HEK293 (cell line): ENCODE measurements around the gene PKD2L1.

Source experiments
- GLI2 ChIP-seq: fragments of 450-650 bp; formaldehyde crosslinking; IDR thresholded peaks from 2 replicates; pipeline ENCODE4; 2017; ENCODE audit warnings: missing biosample characterization, missing genetic modification characterization, low read depth, borderline replicate concordance
- GLIS1 ChIP-seq: fragments of 450-650 bp; formaldehyde crosslinking; IDR thresholded peaks from 2 replicates; pipeline ENCODE4 v1.5.1; 2016; ENCODE audit warnings: missing biosample characterization, missing genetic modification characterization
- GLIS2 ChIP-seq: fragments of 450-650 bp; formaldehyde crosslinking; IDR thresholded peaks from 2 replicates; pipeline ENCODE4 v1.5.1; 2016; ENCODE audit warnings: missing biosample characterization, missing genetic modification characterization
- HOXC10 ChIP-seq: sonication (generic); formaldehyde crosslinking; IDR thresholded peaks from 2 replicates; pipeline ENCODE4 v1.8.1; 2023; ENCODE audit warnings: mild to moderate bottlenecking, missing genetic modification reagents
- HOXD13 ChIP-seq: sonication (generic); formaldehyde crosslinking; IDR thresholded peaks from 2 replicates; pipeline ENCODE4 v1.8.0; 2022; ENCODE audit warnings: missing genetic modification reagents, borderline replicate concordance
- SP7 ChIP-seq: fragments of 450-650 bp; formaldehyde crosslinking; IDR thresholded peaks from 2 replicates; pipeline ENCODE4 v1.5.1; 2016; ENCODE audit warnings: missing biosample characterization, missing genetic modification characterization
- ZBTB17 ChIP-seq: fragments of 450-650 bp; formaldehyde crosslinking; IDR thresholded peaks from 2 replicates; pipeline ENCODE4 v1.5.1; 2016; ENCODE audit warnings: missing biosample characterization, missing genetic modification characterization
- ZFHX2 ChIP-seq: fragments of 450-650 bp; formaldehyde crosslinking; conservative IDR thresholded peaks from 2 replicates; pipeline ENCODE4 v1.5.1; 2016; ENCODE audit warnings: missing biosample characterization, missing genetic modification characterization
- ZNF121 ChIP-seq: fragments of 450-650 bp; formaldehyde crosslinking; IDR thresholded peaks from 2 replicates; pipeline ENCODE4 v1.5.1; 2016; ENCODE audit warnings: missing biosample characterization, missing genetic modification characterization
- ZNF157 ChIP-seq: fragments of 450-650 bp; formaldehyde crosslinking; IDR thresholded peaks from 2 replicates; pipeline ENCODE4 v1.5.1; 2016; ENCODE audit warnings: missing biosample characterization, missing genetic modification characterization
- ZNF169 ChIP-seq: fragments of 450-650 bp; formaldehyde crosslinking; IDR thresholded peaks from 2 replicates; pipeline ENCODE4 v1.5.1; 2016; ENCODE audit warnings: missing biosample characterization, missing genetic modification characterization
- ZNF184 ChIP-seq: fragments of 450-650 bp; IDR thresholded peaks from 2 replicates; pipeline ENCODE4 v1.5.1; 2018; ENCODE audit warnings: missing biosample characterization, mild to moderate bottlenecking, missing genetic modification characterization
- ZNF24 ChIP-seq: fragments of 450-650 bp; formaldehyde crosslinking; IDR thresholded peaks from 2 replicates; pipeline ENCODE4 v1.5.1; 2016; ENCODE audit warnings: missing biosample characterization, missing genetic modification characterization
- ZNF335 ChIP-seq: fragments of 450-650 bp; formaldehyde crosslinking; conservative IDR thresholded peaks from 2 replicates; pipeline ENCODE4 v1.5.1; 2016; ENCODE audit warnings: missing biosample characterization, missing genetic modification characterization
- ZNF391 ChIP-seq: fragments of 450-650 bp; formaldehyde crosslinking; IDR thresholded peaks from 2 replicates; pipeline ENCODE4 v1.5.1; 2016; ENCODE audit warnings: low read depth, missing biosample characterization, missing genetic modification characterization, borderline replicate concordance
- ZNF404 ChIP-seq: fragments of 450-650 bp; formaldehyde crosslinking; IDR thresholded peaks from 2 replicates; pipeline ENCODE4 v1.5.1; 2017; ENCODE audit warnings: missing biosample characterization, missing genetic modification characterization
- ZNF473 ChIP-seq: fragments of 450-650 bp; formaldehyde crosslinking; IDR thresholded peaks from 2 replicates; pipeline ENCODE4 v1.5.1; 2017; ENCODE audit warnings: missing biosample characterization, missing genetic modification characterization
- ZNF530 ChIP-seq: fragments of 450-650 bp; formaldehyde crosslinking; IDR thresholded peaks from 2 replicates; pipeline ENCODE4 v1.5.1; 2016; ENCODE audit warnings: low read depth, missing biosample characterization, missing genetic modification characterization
- ZNF623 ChIP-seq: fragments of 450-650 bp; formaldehyde crosslinking; IDR thresholded peaks from 2 replicates; pipeline ENCODE4 v1.5.1; 2016; ENCODE audit warnings: missing biosample characterization, missing genetic modification characterization
- ZNF747 ChIP-seq: fragments of 450-650 bp; formaldehyde crosslinking; IDR thresholded peaks from 2 replicates; pipeline ENCODE4 v1.5.1; 2016; ENCODE audit warnings: missing biosample characterization, missing genetic modification characterization
- TF ChIP-seq, protein P1 (sequence below): fragments of 450-650 bp; formaldehyde crosslinking; IDR thresholded peaks from 2 replicates; pipeline ENCODE4 v1.5.1; 2017; ENCODE audit warnings: missing biosample characterization, missing genetic modification characterization
- TF ChIP-seq, protein P2 (sequence below): fragments of 450-650 bp; formaldehyde crosslinking; IDR thresholded peaks from 2 replicates; pipeline ENCODE4 v1.5.1; 2016; ENCODE audit warnings: missing biosample characterization, missing genetic modification characterization
- TF ChIP-seq, protein P3 (sequence below): fragments of 450-650 bp; formaldehyde crosslinking; IDR thresholded peaks from 2 replicates; pipeline ENCODE4 v1.5.1; 2016; ENCODE audit warnings: missing biosample characterization, missing genetic modification characterization, borderline replicate concordance
- TF ChIP-seq, protein P4 (sequence below): fragments of 450-650 bp; formaldehyde crosslinking; IDR thresholded peaks from 2 replicates; pipeline ENCODE4 v1.5.1; 2016; ENCODE audit warnings: missing biosample characterization, missing genetic modification characterization

PKD2L1 gene

DNA sequence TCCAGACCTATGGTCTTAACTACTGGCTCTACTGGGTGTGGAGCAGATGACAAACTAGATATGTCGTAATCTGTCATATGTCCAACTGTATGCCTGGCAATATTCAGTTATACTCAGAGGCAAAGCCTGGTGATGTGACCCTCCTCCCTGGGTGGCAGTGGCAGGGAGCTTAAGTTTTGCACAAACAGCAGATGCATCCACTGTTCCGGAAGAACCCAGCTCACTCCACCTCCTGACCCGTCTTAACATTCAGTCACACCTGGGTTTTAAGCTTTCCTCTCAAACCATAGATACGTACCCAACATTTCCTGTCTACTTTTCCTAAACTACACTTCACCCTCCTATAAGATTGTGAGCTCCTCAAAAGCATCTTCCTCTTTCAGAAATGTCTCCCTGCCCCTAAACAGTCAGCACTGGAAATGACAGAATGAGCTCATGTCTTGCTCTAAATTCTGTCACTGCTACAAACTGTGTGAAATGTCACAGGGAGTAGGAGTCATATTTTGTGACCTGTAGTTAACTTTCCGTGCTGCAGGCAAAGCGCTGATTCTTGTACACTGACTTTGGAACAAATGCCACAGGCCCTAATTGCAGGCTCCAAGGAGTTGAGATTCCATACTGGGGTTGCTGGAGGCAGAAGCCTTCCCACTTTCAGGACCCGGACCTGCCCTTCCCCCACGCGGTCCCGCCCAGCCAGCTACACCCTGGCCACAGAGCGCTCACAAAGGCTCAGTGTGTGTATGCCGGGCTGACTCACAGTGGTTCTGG is 40.9 kb upstream of the PKD2L1 start (continued):
- TF ChIP-seq, protein P1, sequence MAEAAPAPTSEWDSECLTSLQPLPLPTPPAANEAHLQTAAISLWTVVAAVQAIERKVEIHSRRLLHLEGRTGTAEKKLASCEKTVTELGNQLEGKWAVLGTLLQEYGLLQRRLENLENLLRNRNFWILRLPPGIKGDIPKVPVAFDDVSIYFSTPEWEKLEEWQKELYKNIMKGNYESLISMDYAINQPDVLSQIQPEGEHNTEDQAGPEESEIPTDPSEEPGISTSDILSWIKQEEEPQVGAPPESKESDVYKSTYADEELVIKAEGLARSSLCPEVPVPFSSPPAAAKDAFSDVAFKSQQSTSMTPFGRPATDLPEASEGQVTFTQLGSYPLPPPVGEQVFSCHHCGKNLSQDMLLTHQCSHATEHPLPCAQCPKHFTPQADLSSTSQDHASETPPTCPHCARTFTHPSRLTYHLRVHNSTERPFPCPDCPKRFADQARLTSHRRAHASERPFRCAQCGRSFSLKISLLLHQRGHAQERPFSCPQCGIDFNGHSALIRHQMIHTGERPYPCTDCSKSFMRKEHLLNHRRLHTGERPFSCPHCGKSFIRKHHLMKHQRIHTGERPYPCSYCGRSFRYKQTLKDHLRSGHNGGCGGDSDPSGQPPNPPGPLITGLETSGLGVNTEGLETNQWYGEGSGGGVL (tag by site-specific recombination), result peak; percentile 34; the same call in 1 of the 2 replicates
- TF ChIP-seq, protein P2, sequence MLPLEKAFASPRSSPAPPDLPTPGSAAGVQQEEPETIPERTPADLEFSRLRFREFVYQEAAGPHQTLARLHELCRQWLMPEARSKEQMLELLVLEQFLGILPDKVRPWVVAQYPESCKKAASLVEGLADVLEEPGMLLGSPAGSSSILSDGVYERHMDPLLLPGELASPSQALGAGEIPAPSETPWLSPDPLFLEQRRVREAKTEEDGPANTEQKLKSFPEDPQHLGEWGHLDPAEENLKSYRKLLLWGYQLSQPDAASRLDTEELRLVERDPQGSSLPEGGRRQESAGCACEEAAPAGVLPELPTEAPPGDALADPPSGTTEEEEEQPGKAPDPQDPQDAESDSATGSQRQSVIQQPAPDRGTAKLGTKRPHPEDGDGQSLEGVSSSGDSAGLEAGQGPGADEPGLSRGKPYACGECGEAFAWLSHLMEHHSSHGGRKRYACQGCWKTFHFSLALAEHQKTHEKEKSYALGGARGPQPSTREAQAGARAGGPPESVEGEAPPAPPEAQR (tag by site-specific recombination), result no peak
- 0 out of 2 replicates have a peak, but pooled peaks have one; percentile 31 for TF ChIP-seq GLIS1 (tag by site-specific recombination)
- no peak for TF ChIP-seq ZNF169 (tag by site-specific recombination)
- TF ChIP-seq HOXD13 (CRISPR knock-in tag), result no peak
- no peak for TF ChIP-seq HOXC10 (CRISPR knock-in tag)
- TF ChIP-seq, protein P3, sequence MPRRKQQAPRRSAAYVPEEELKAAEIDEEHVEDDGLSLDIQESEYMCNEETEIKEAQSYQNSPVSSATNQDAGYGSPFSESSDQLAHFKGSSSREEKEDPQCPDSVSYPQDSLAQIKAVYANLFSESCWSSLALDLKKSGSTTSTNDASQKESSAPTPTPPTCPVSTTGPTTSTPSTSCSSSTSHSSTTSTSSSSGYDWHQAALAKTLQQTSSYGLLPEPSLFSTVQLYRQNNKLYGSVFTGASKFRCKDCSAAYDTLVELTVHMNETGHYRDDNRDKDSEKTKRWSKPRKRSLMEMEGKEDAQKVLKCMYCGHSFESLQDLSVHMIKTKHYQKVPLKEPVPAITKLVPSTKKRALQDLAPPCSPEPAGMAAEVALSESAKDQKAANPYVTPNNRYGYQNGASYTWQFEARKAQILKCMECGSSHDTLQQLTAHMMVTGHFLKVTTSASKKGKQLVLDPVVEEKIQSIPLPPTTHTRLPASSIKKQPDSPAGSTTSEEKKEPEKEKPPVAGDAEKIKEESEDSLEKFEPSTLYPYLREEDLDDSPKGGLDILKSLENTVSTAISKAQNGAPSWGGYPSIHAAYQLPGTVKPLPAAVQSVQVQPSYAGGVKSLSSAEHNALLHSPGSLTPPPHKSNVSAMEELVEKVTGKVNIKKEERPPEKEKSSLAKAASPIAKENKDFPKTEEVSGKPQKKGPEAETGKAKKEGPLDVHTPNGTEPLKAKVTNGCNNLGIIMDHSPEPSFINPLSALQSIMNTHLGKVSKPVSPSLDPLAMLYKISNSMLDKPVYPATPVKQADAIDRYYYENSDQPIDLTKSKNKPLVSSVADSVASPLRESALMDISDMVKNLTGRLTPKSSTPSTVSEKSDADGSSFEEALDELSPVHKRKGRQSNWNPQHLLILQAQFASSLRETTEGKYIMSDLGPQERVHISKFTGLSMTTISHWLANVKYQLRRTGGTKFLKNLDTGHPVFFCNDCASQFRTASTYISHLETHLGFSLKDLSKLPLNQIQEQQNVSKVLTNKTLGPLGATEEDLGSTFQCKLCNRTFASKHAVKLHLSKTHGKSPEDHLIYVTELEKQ, result no peak
- TF ChIP-seq, protein P4, sequence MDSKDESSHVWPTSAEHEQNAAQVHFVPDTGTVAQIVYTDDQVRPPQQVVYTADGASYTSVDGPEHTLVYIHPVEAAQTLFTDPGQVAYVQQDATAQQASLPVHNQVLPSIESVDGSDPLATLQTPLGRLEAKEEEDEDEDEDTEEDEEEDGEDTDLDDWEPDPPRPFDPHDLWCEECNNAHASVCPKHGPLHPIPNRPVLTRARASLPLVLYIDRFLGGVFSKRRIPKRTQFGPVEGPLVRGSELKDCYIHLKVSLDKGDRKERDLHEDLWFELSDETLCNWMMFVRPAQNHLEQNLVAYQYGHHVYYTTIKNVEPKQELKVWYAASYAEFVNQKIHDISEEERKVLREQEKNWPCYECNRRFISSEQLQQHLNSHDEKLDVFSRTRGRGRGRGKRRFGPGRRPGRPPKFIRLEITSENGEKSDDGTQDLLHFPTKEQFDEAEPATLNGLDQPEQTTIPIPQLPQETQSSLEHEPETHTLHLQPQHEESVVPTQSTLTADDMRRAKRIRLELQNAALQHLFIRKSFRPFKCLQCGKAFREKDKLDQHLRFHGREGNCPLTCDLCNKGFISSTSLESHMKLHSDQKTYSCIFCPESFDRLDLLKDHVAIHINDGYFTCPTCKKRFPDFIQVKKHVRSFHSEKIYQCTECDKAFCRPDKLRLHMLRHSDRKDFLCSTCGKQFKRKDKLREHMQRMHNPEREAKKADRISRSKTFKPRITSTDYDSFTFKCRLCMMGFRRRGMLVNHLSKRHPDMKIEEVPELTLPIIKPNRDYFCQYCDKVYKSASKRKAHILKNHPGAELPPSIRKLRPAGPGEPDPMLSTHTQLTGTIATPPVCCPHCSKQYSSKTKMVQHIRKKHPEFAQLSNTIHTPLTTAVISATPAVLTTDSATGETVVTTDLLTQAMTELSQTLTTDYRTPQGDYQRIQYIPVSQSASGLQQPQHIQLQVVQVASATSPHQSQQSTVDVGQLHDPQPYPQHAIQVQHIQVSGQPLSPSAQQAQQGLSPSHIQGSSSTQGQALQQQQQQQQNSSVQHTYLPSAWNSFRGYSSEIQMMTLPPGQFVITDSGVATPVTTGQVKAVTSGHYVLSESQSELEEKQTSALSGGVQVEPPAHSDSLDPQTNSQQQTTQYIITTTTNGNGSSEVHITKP (tag by site-specific recombination), result no peak
- no peak for TF ChIP-seq ZNF530
- no peak for TF ChIP-seq GLI2 (tag by site-specific recombination)
- TF ChIP-seq ZNF24 (tag by site-specific recombination), result peak; percentile 74; the same call in 1 of the 2 replicates
- TF ChIP-seq ZNF473, result no peak
- TF ChIP-seq ZFHX2 (tag by site-specific recombination), result peak; percentile 58
- TF ChIP-seq GLIS2 (tag by site-specific recombination), result peak; percentile 82
- TF ChIP-seq SP7, result peak; percentile 96
- TF ChIP-seq ZNF747 (tag by site-specific recombination), result no peak
- no peak for TF ChIP-seq ZNF157 (tag by site-specific recombination)
- TF ChIP-seq ZNF391 (tag by site-specific recombination), result no peak
- TF ChIP-seq ZNF404 (tag by site-specific recombination), result no peak
- TF ChIP-seq ZNF184 (tag by site-specific recombination), result no peak
- no peak for TF ChIP-seq ZNF623 (tag by site-specific recombination)
- TF ChIP-seq ZBTB17 (tag by site-specific recombination), result peak; percentile 29
- TF ChIP-seq ZNF335, result peak; percentile 92
- no peak for TF ChIP-seq ZNF121 (tag by site-specific recombination)
